IgD-negative memory B cell (primary cell): Measurements from ENCODE around the gene SFXN2. TPM values are rescaled to one million over a fixed set of nuclear protein-coding genes. Genes with fewer than 3 reads are reported as not detected.

ENCODE experiments used
- H3K27ac Mint-ChIP-seq, 3 donors: one replicate each; pipeline ENCODE4 v1.8.0; 2020 to 2022; ENCODE audit warnings: mild to moderate bottlenecking in 3 of 3, mixed read lengths in 3 of 3, moderate library complexity in 1 of 3
- H3K27me3 Mint-ChIP-seq: one replicate; pipeline ENCODE4 v1.8.0; 2021; ENCODE audit warnings: mixed read lengths
- H3K36me3 Mint-ChIP-seq: one replicate; pipeline ENCODE4 v1.8.0; 2020; ENCODE audit warnings: mild to moderate bottlenecking, mixed read lengths
- H3K4me1 Mint-ChIP-seq, 3 donors: one replicate each; pipeline ENCODE4 v1.8.0; 2020 to 2022; ENCODE audit warnings: mixed read lengths in 3 of 3, mild to moderate bottlenecking in 1 of 3
- H3K4me3 Mint-ChIP-seq, 4 donors: one replicate each; pipeline ENCODE4 v1.8.0; 2020 to 2022; ENCODE audit warnings: mild to moderate bottlenecking in 4 of 4, mixed read lengths in 4 of 4, moderate library complexity in 3 of 4
- H3K9me3 Mint-ChIP-seq, 3 donors: one replicate each; pipeline ENCODE4 v1.8.0; 2020 to 2021; ENCODE audit warnings: mixed read lengths in 3 of 3, mild to moderate bottlenecking in 1 of 3
- polyA plus RNA-seq: library from polyadenylated mRNA; unstranded; fragments of 300-500 nt; fragmentation: Illumina TruSeq; gene quantifications from one replicate; pipeline ENCODE4 v1.2.3, GENCODE V29; 2021

The SFXN2 gene
- polyA plus RNA-seq, 1 donor from 2014 or later = 6.4 TPM

DNA sequence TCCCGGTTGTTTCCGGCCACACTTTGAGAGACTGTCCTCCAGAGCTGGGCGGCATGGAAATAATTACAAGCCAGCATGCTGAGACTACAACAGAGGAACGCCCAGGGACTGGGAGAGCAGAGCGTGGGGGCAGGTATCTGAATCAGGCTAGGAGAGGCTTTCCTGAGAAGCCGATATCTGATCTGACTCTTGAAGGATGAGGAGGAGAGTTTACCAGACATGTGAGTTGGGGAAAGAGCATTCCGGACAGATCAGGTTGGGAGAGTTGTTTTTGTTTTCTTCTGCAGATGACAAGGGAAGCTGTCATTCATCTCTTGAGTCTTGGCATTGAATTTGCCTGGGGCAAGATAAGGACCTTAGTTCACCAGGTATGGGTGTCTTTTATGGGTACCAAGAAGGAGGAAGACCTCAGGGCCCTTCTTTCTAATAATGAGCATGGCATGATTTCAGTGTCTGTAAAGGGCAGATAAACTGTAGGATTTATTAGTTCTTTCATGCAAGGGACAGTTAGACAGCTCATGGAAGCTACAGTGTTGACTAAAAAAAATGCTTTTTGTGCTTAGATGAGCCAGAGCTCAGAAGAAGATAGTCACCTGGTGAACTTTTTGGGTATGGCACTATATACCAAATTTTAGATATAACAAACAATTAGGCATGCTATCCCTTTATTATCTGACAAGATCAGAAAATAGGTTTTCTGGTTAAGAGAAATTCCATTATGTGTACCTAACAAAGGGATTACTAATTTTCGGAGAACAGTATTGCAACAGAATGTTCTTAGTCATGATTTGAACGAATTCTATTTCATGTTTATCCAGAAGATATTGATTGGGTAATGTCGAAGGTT lies 65.5 kb downstream of the SFXN2 start:
- Mint-ChIP-seq H3K9me3 (no peaks in the 10 kb centered on the region), H3K4me3 (no peak overlapping the region), H3K36me3 (peaks cover 7% of the 10 kb centered on the region), H3K4me1 (peaks cover 18 to 31% (median 21%) of the 10 kb centered on the region in 3 donors), H3K27me3 (no peaks in the 10 kb centered on the region), H3K27ac (peak overlapping the region in 1 of 3 donors; percentile 35)

DNA sequence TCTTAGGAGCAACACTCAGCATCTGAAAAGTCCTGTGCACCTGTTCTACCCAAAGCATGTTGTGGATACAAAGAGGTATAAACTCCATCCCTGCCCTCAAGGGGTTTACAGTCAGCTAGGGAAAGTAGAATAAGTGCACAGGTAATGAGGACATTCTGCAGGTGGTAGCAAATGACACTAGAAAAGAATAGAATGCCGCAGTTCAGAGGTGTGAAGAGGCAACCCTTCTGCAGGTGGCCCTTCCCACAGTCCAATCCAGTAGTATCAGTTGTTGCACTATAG lies 66.0 kb downstream of the SFXN2 start:
- Mint-ChIP-seq H3K9me3 (no peaks in the 10 kb centered on the region), H3K27me3 (no peaks in the 10 kb centered on the region), H3K4me3 (no peak overlapping the region), H3K4me1 (peaks cover 15 to 26% (median 17%) of the 10 kb centered on the region in 3 donors), H3K36me3 (peaks cover 7% of the 10 kb centered on the region), H3K27ac (peak overlapping the region in 1 of 3 donors; percentile 32)

DNA sequence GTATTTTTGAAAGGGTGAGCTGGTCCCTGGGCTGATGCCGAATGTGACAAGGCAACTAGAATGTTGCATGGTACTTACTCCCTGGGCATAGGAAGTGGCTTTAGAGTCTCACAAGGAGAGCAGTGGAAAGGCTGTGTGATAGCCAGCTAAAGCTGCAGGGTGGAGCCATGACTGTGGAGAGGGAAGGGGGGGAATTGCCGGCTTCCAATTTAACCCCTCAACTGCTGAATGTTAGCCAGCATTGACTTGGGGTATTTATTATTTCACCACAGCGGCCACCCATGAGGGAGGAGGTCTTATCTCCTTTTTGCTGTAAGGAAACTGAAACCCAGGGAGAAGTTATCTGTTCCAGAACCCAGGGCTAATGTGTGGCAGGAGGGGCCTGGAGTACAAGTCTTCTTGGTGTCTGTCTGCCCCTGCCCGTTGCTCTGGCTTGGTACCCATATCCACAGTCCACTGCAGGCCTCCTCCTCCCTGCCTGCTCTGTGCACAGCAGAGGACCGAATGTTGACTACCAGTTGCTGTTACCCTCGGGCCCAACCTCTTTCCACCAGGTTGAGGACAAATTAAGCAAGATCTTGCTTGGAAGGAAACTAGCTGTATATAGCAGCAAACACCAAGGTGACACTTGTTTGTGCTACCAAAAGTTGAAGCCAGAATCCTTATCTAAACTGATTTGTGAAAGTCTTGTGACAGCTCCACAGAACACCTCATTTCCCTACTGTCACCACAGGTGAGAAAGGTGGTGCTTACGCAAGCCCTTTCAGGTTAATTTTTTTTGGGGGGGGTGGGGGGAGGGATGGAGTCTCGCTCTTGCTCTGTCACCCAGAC lies 66.9 kb downstream of the SFXN2 start:
- Mint-ChIP-seq H3K27me3 (no peaks in the 10 kb centered on the region), H3K4me1 (peaks cover 17 to 29% (median 22%) of the 10 kb centered on the region in 3 donors), H3K4me3 (no peak overlapping the region), H3K9me3 (no peaks in the 10 kb centered on the region), H3K27ac (no peak overlapping the region), H3K36me3 (peaks cover 7% of the 10 kb centered on the region)

DNA sequence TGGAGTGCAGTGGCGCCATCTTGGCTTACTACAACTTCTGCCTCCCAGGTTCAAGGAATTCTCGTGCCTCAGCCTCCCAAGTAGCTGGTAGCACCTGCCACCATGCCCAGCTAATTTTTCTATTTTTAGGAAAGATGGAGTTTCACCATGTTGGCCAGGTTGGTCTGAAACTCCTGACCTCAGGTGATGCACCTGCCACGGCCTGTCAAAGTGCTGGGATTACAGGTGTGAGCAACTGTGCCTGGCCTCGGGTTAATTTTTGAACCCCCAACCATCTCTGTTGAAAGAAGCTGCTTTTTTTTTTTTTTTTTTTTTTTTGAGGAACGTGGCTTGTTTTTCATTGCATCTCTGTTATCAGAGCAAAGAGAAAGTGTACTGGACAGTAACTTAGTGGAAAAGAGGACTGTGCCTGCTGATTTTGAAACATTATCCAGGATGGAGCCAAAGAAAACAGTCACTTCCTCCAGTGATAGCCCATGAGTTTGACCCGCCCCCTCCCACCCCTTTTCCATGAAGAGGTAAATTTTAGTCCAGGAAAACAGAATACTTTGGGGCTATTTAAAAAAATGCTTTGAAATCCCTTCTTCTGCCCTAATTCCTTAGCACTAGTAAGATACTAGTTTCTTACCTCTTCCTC lies 67.6 kb downstream of the SFXN2 start:
- Mint-ChIP-seq H3K27me3 (no peaks in the 10 kb centered on the region), H3K9me3 (no peaks in the 10 kb centered on the region), H3K4me1 (peaks cover 19 to 28% (median 24%) of the 10 kb centered on the region in 3 donors), H3K27ac (no peak overlapping the region), H3K4me3 (no peak overlapping the region), H3K36me3 (peaks cover 7% of the 10 kb centered on the region)

DNA sequence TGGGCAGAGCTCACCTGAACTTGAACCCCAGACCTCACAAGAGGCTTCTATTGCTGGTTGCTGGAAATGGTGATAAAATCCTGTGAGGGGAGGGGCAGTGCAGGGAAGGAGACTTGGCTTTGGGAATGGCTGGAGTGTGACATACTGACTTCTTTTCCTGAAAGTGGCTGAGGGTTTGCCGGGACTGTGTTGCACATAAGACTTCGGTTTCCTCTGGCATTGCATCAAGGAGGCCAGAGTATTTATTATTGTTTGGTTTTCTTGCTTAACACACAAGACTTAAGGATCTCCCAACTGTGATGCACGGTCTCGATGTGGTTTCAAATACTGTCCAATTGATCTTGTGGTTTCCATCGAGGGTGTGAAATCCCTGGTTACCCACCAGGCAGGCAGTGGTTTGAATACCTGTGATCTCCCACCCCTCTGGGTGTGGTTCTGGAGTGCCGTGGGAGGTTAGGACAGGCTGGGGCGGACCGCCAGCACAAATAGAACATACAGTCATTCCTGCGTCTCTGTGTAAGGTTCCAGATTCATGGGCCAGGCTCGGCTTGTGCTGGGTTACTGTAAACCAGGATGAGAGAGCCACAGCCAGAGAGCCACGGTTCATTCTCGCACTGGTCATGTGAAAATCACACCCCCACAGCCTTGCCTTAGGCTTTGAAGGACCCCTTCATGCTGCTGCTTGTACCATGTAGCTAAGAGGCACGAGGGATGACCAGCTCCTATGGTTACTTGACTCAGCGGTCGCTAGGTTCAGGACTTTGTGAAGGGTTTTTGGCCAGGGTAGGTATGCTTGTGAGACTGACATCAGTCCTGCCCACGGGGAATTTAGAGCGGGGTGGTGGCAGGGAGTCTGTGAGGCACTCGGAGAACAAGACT lies 68.5 kb downstream of the SFXN2 start:
- Mint-ChIP-seq H3K36me3 (peaks cover 7% of the 10 kb centered on the region), H3K4me1 (peaks cover 21 to 28% (median 24%) of the 10 kb centered on the region in 3 donors)

DNA sequence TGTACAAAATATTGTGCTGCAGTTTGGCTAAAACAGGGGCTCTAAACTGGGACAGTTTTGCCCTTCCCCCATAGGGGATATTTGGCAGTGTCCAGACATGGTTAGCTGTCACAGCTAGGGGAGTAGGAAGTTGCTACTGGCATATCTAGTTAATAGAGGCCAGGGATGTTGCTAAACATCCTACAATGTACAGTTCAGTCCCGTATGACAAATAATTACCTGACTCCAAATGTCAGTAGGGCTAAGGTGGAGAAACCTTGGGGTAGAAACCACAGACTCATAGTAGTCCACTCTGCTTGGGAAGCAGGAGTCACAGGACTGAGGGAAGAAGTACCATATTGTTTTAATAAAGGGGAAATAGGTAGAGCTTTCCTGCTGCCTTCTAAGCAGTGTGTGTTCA lies 69.1 kb downstream of the SFXN2 start:
- Mint-ChIP-seq H3K36me3 (peaks cover 7% of the 10 kb centered on the region), H3K4me1 (peaks cover 17 to 26% (median 26%) of the 10 kb centered on the region in 3 donors), H3K27me3 (no peaks in the 10 kb centered on the region), H3K27ac (peak overlapping the region in 1 of 3 donors; percentile 58), H3K4me3 (no peak overlapping the region), H3K9me3 (no peaks in the 10 kb centered on the region)

More for the DNA sequence above, 68.5 kb downstream of the SFXN2 start:
- Mint-ChIP-seq H3K27ac (peak overlapping the region in 1 of 3 donors; percentile 58), H3K9me3 (no peaks in the 10 kb centered on the region), H3K27me3 (no peaks in the 10 kb centered on the region), H3K4me3 (no peak overlapping the region)

DNA sequence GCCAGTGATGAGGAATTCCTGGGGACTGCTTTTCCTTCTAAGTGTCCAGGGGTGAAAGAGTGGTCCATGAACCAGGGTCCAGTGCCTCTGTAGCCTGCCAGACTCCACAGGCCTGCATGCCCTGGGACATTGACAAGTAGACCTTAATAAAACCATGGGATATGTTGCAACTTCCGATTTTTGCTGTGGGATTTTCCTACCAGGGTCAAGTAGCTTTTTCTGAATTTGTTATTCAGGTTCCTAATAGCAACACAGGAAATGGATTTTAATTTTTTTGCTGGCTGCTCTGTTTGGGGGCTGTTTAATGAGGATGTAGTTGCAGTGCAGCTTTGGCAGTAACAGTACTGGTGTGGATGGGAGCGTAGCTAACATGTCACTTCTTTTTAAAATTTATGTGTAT lies 71.4 kb downstream of the SFXN2 start:
- Mint-ChIP-seq H3K4me1 (peaks cover 11 to 23% (median 22%) of the 10 kb centered on the region in 3 donors), H3K4me3 (no peak overlapping the region), H3K36me3 (peaks cover 7% of the 10 kb centered on the region), H3K27ac (no peak overlapping the region), H3K27me3 (no peaks in the 10 kb centered on the region), H3K9me3 (peaks cover 3 to 10% (median 3%) of the 10 kb centered on the region in 3 donors)

DNA sequence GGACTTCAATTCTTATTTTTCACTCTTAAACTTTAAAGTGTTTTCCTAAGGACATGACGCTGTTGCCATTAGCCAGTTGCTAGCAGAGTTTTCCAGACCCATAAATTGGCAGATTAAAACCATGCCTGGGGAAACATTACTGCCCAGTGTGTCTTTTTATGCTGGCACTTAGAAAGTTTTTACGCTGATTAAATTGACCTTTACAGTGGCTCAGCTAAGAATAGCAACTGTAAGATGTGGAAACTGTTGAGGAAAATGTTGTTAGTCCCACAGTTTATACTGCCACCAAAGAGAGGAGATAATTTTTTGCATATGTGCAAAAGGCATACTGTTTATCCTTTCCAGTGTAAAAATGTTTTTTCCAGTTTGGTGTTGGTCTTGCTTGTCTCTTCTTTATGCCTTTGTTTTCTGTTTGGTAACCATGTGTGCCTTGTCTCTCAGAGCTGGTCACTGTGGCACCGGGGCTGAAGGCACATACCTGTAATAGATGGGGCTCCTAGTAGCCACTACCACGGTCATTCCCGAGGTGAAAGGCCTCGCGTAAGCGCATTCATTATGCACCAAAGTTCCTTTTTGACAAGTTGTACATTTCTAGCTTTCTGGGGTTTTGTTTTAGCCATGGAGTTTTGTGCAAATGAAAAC lies 77.4 kb downstream of the SFXN2 start:
- H3K27ac Mint-ChIP-seq = peak overlapping the region in 2 of 3 donors; percentile 67 to 70
- H3K4me1 Mint-ChIP-seq = peaks cover 21 to 24% (median 24%) of the 10 kb centered on the region in 3 donors
- no peak overlapping the region for H3K4me3 Mint-ChIP-seq
- peaks cover 4% of the 10 kb centered on the region for H3K36me3 Mint-ChIP-seq
- H3K27me3 Mint-ChIP-seq = no peaks in the 10 kb centered on the region
- peaks cover 3 to 10% (median 3%) of the 10 kb centered on the region in 3 donors for H3K9me3 Mint-ChIP-seq

Other genes starting within 250 kb of the SFXN2 start
- 53.4 TPM for gene ACTR1A, start 211.9 kb upstream of the SFXN2 start, polyA plus RNA-seq
- 5.0 TPM for gene SUFU, start 210.7 kb upstream of the SFXN2 start, polyA plus RNA-seq
- gene TRIM8, start 70.2 kb upstream of the SFXN2 start, polyA plus RNA-seq = 71.5 TPM
- 3.8 TPM for gene ARL3, start 239 bp upstream of the SFXN2 start, polyA plus RNA-seq
- gene WBP1L, start 29.3 kb downstream of the SFXN2 start, polyA plus RNA-seq = 28.8 TPM
- gene CYP17A1, start 122.8 kb downstream of the SFXN2 start, polyA plus RNA-seq = 0.09 TPM
- gene BORCS7, start 139.6 kb downstream of the SFXN2 start, polyA plus RNA-seq = 40.3 TPM
- not detected for gene AS3MT, start 154.8 kb downstream of the SFXN2 start, polyA plus RNA-seq
- 7.9 TPM for gene CNNM2, start 203.7 kb downstream of the SFXN2 start, polyA plus RNA-seq